Tibial nerve (tissue), 4 donors: ENCODE results near the gene USP16. TPM values are rescaled to one million over a fixed set of nuclear protein-coding genes. Genes with fewer than 3 reads are reported as not detected.

Experiments
- DNase-seq, 2 donors: peaks; one replicate each; pipeline ENCODE4 v3.0.0-alpha.2; 2019; ENCODE audit warnings: low spot score in 2 of 2
- H3K27ac ChIP-seq, 4 donors: fragments of 200-600 bp; sonication (generic) in 3 of 4; one replicate each; pipeline ENCODE4 v1.5.1; 2017 to 2019; ENCODE audit warnings: mild to moderate bottlenecking in 1 of 4
- H3K27me3 ChIP-seq, 2 donors: fragments of 200-600 bp; sonication (generic) in 1 of 2; one replicate each; pipeline versions ENCODE4 v1.5.1 to v1.6.0; 2017 to 2019
- H3K36me3 ChIP-seq, 3 donors: fragments of 200-600 bp; sonication (generic); one replicate each; pipeline ENCODE4 v1.5.1; 2018 to 2019
- H3K4me1 ChIP-seq, 4 donors: fragments of 200-600 bp; sonication (generic) in 3 of 4; one replicate each; pipeline ENCODE4 v1.5.1; 2017 to 2019
- H3K4me3 ChIP-seq, 4 donors: fragments of 200-600 bp; sonication (generic) in 3 of 4; one replicate each; pipeline ENCODE4 v1.5.1; 2017 to 2019; ENCODE audit warnings: mild to moderate bottlenecking in 1 of 4, moderate library complexity in 1 of 4
- H3K9me3 ChIP-seq, 4 donors: fragments of 200-600 bp; sonication (generic) in 3 of 4; one replicate each; pipeline ENCODE4 v1.5.1; 2017 to 2019
- EP300 ChIP-seq, 2 donors: sonication (generic); formaldehyde crosslinking; IDR thresholded peaks; one replicate each; pipeline ENCODE4 v1.6.1; 2017; ENCODE audit warnings: antibody characterized with exemption in 2 of 2, mild to moderate bottlenecking in 1 of 2
- POLR2A ChIP-seq, 2 donors: fragments of 450-650 bp; IDR thresholded peaks; one replicate each; pipeline ENCODE4 v1.6.1; 2017; ENCODE audit warnings: antibody characterized with exemption in 2 of 2, mild to moderate bottlenecking in 2 of 2, moderate library complexity in 2 of 2
- WGBS, 2 donors: methylation state at CpG; one replicate each; pipeline ENCODE4 v1.1.5; 2018; 5-methylcytosine and 5-hydroxymethylcytosine counted together
- total RNA-seq, 4 donors: library from RNA; depleted of rRNA; stranded (reverse); fragments of >200 nt; gene quantifications; one replicate each; pipeline ENCODE4 v1.1.0, GENCODE V29; 2016
- TF ChIP-seq, protein P1 (sequence below), 5 experiments: fragments of 200-600 bp in 3 of 5; fragments of 450-650 bp in 2 of 5; sonication (generic) in 3 of 5; IDR thresholded peaks; one replicate each; pipeline ENCODE4 v1.5.1; 2016 to 2019; ENCODE audit warnings: antibody characterized with exemption in 5 of 5, mild to moderate bottlenecking in 3 of 5, moderate library complexity in 2 of 5

USP16 gene
- total RNA-seq, 4 donors from 2014 or later: 29.2 to 43.1 (median 33.8) TPM

DNA sequence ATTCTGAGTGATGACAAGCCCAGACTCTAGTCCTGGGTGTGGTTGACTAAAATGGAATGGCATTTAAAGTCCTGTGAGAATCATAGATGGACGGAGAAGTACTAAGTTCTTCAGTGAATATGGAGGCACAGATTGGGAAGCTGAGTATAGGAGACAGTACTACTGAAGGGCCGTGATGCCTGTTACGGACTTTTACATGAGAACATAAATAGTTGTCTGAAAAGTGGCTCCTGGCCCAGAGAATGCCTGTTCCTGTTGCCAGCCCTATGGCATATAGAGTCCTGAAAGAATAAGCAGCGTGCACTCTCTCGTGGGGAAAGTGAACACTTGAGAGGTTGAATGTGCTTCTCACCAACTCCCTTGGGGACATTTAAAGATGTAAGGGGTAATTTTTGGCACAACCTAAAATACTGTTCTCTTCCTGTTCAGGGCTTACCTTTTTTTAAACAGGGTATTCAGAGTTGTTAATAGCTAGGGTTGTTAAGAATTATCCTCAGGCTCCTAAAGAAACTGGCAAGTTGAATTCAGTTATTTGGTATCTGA lies 28.6 kb downstream of the USP16 start:
- peaks cover 0 to 97% (median 5%) of the 10 kb centered on the region in 3 donors for H3K36me3 ChIP-seq
- no peak overlapping the region for H3K4me3 ChIP-seq
- TF ChIP-seq POLR2A (IDR thresholded peaks at IDR 0.05) (no peak), EP300 (IDR thresholded peaks at IDR 0.05) (no peak)
- 77 to 83% methylated on average over 5 of the region's 5 CpGs for WGBS, 2 donors
- H3K4me1 ChIP-seq: no peaks in the 10 kb centered on the region
- no peaks in the 10 kb centered on the region for H3K27me3 ChIP-seq
- H3K27ac ChIP-seq: no peak overlapping the region
- no peaks in the 10 kb centered on the region for H3K9me3 ChIP-seq
- no peak for DNase-seq

DNA sequence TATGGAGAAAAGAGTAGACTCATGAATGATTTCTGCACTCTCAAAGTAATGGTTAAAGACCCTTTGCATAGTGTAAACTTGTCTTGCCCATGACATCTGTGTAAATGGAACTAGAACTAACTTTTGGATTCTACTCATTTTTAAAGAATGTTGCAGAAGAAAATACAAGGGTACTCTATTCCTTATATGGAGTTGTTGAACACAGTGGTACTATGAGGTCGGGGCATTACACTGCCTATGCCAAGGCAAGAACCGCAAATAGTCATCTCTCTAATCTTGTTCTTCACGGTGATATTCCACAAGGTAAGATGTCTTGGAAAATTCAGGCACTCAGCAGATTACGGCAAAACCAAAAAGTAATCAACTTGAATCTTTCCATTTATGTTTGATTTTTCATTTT lies 29.2 kb downstream of the USP16 start:
- Histone ChIP-seq H3K27ac (no peak overlapping the region), H3K36me3 (peaks cover under 1 to 97% (median 6%) of the 10 kb centered on the region in 3 donors), H3K4me1 (no peaks in the 10 kb centered on the region), H3K9me3 (no peaks in the 10 kb centered on the region), H3K27me3 (no peaks in the 10 kb centered on the region), H3K4me3 (no peak overlapping the region)
- WGBS, 2 donors: 79 to 86% methylated on average over 4 of the region's 4 CpGs
- TF ChIP-seq, protein P1, sequence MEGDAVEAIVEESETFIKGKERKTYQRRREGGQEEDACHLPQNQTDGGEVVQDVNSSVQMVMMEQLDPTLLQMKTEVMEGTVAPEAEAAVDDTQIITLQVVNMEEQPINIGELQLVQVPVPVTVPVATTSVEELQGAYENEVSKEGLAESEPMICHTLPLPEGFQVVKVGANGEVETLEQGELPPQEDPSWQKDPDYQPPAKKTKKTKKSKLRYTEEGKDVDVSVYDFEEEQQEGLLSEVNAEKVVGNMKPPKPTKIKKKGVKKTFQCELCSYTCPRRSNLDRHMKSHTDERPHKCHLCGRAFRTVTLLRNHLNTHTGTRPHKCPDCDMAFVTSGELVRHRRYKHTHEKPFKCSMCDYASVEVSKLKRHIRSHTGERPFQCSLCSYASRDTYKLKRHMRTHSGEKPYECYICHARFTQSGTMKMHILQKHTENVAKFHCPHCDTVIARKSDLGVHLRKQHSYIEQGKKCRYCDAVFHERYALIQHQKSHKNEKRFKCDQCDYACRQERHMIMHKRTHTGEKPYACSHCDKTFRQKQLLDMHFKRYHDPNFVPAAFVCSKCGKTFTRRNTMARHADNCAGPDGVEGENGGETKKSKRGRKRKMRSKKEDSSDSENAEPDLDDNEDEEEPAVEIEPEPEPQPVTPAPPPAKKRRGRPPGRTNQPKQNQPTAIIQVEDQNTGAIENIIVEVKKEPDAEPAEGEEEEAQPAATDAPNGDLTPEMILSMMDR (IDR thresholded peaks at IDR 0.05): no peak
- TF ChIP-seq EP300 (IDR thresholded peaks at IDR 0.05) (no peak), POLR2A (IDR thresholded peaks at IDR 0.05) (no peak)
- no peak for DNase-seq

- no peak for DNase-seq
- Histone ChIP-seq H3K4me3 (no peak overlapping the region), H3K9me3 (no peaks in the 10 kb centered on the region), H3K27ac (no peak overlapping the region), H3K36me3 (peaks cover 5 to 97% (median 6%) of the 10 kb centered on the region in 3 donors), H3K4me1 (no peaks in the 10 kb centered on the region), H3K27me3 (no peaks in the 10 kb centered on the region)
- 84 to 90% methylated on average over 5 of the region's 5 CpGs for WGBS, 2 donors
- TF ChIP-seq, protein P1 (IDR thresholded peaks at IDR 0.05): no peak
- TF ChIP-seq POLR2A (IDR thresholded peaks at IDR 0.05) (no peak), EP300 (IDR thresholded peaks at IDR 0.05) (no peak)
Measured at GRCh38 chr21:29055080-29055479, 30.6 kb downstream of the USP16 start.

DNA sequence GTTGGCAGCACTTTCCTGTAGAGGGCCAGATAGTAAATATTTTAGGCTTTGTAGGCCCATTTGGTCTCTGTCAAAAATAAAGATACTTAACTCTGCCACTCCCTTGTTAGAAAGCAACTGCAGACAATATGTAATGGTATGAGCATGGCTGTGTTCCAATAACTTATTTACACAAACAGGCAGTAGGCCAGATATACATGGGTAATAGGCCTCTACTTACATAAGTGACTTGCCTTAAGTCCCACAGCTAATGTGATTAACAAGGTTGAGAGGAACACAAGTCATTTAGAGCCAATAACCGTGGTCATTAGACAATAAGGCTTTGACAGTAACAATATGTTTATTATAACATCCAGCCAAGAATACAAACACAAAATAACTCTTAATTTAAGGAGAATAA lies 31.5 kb downstream of the USP16 start:
- H3K27me3 ChIP-seq: no peaks in the 10 kb centered on the region
- H3K36me3 ChIP-seq: peaks cover 6 to 97% (median 10%) of the 10 kb centered on the region in 3 donors
- no peak for DNase-seq
- no peaks in the 10 kb centered on the region for H3K4me1 ChIP-seq
- WGBS, 2 donors: 44 to 47% methylated on average over 1 of the region's 1 CpG
- no peak overlapping the region for H3K4me3 ChIP-seq
- TF ChIP-seq, protein P1 (IDR thresholded peaks at IDR 0.05): no peak
- TF ChIP-seq EP300 (IDR thresholded peaks at IDR 0.05) (no peak), POLR2A (IDR thresholded peaks at IDR 0.05) (no peak)
- H3K27ac ChIP-seq: no peak overlapping the region
- no peaks in the 10 kb centered on the region for H3K9me3 ChIP-seq

DNA sequence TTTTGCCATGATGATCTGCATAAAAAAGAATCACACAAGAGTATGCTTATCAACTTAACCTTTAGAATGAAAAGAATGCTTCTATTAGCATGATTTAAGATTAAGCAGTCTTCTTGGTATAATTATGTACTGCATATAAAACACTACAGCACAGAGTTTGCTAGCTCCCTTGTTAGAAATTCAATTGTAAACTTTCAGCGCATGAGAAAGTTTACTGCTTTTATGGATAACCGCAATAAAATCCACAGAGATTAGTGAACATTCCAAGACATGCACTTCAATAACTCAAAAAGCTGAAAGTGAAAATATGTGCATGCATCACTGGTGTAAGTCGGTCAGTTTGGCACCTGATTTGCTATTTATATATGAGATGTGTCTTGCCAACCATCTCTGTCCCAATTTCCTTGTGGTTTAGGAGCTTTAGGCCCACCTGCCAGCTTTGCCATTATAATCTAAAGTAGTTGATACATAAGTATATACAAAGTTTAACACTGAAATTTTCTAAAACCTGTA lies 32.1 kb downstream of the USP16 start:
- 58 to 74% methylated on average over 3 of the region's 3 CpGs for WGBS, 2 donors
- H3K27ac ChIP-seq: no peak overlapping the region

More for the DNA sequence above, 32.1 kb downstream of the USP16 start:
- Histone ChIP-seq H3K9me3 (no peaks in the 10 kb centered on the region), H3K4me1 (no peaks in the 10 kb centered on the region), H3K27me3 (no peaks in the 10 kb centered on the region), H3K4me3 (no peak overlapping the region), H3K36me3 (peaks cover 6 to 97% (median 16%) of the 10 kb centered on the region in 3 donors)
- DNase-seq: no peak
- TF ChIP-seq EP300 (IDR thresholded peaks at IDR 0.05) (no peak), POLR2A (IDR thresholded peaks at IDR 0.05) (no peak)
- TF ChIP-seq, protein P1 (IDR thresholded peaks at IDR 0.05): no peak
